PFSK-1 (cell line): Measurements from ENCODE around the gene OGFOD3.

Experiments used
- FOXP2 ChIP-seq: optimal IDR thresholded peaks from 2 replicates; pipeline ENCODE3; 2011; ENCODE audit warnings: borderline replicate concordance, control low read depth, inconsistent platforms; ENCODE audit not compliant: insufficient read depth; ENCODE audit errors: extremely low read length, extremely low read depth
- POLR2AphosphoS5 ChIP-seq: IDR thresholded peaks from 2 replicates; pipeline ENCODE4 v1.6.1; 2012; ENCODE audit warnings: low read depth, mild to moderate bottlenecking, control low read depth, low read length, moderate library complexity
- SIN3A ChIP-seq: IDR thresholded peaks from 2 replicates; pipeline ENCODE4 v1.6.1; 2012; ENCODE audit warnings: mild to moderate bottlenecking, low read length, moderate library complexity, borderline replicate concordance; ENCODE audit not compliant: insufficient read depth
- TAF1 ChIP-seq: IDR thresholded peaks from 2 replicates; pipeline ENCODE4 v1.6.1; 2012; ENCODE audit warnings: low read length, control low read depth, borderline replicate concordance; ENCODE audit not compliant: insufficient read depth
- TF ChIP-seq, protein P1 (sequence below), 2 experiments: IDR thresholded peaks; 2 replicates each; pipeline versions ENCODE4 v1.6.1 to v1.8.0; 2011 to 2012; ENCODE audit warnings: low read depth in 2 of 2, low read length in 2 of 2, control low read depth in 1 of 2, inconsistent platforms in 1 of 2, mild to moderate bottlenecking in 1 of 2, moderate library complexity in 1 of 2; ENCODE audit not compliant: insufficient read depth in 1 of 2

The OGFOD3 gene

GRCh38 chr17:82386881-82387704 is 31.3 kb downstream of the OGFOD3 start:
- TF ChIP-seq SIN3A (no peak), TAF1 (no peak), POLR2AphosphoS5 (no peak), FOXP2 (no peak)
- TF ChIP-seq, protein P1, sequence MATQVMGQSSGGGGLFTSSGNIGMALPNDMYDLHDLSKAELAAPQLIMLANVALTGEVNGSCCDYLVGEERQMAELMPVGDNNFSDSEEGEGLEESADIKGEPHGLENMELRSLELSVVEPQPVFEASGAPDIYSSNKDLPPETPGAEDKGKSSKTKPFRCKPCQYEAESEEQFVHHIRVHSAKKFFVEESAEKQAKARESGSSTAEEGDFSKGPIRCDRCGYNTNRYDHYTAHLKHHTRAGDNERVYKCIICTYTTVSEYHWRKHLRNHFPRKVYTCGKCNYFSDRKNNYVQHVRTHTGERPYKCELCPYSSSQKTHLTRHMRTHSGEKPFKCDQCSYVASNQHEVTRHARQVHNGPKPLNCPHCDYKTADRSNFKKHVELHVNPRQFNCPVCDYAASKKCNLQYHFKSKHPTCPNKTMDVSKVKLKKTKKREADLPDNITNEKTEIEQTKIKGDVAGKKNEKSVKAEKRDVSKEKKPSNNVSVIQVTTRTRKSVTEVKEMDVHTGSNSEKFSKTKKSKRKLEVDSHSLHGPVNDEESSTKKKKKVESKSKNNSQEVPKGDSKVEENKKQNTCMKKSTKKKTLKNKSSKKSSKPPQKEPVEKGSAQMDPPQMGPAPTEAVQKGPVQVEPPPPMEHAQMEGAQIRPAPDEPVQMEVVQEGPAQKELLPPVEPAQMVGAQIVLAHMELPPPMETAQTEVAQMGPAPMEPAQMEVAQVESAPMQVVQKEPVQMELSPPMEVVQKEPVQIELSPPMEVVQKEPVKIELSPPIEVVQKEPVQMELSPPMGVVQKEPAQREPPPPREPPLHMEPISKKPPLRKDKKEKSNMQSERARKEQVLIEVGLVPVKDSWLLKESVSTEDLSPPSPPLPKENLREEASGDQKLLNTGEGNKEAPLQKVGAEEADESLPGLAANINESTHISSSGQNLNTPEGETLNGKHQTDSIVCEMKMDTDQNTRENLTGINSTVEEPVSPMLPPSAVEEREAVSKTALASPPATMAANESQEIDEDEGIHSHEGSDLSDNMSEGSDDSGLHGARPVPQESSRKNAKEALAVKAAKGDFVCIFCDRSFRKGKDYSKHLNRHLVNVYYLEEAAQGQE (IDR thresholded peaks at IDR 0.05; ENCODE audit: insufficient read depth in 1 of 2, low read depth in 2 of 2, low read length in 2 of 2): no peak

- TF ChIP-seq POLR2AphosphoS5 (no peak), TAF1 (no peak)
Observed at GRCh38 chr17:82386255-82386831, 32.0 kb downstream of the OGFOD3 start.

- TF ChIP-seq FOXP2 (no peak), TAF1 (no peak), SIN3A (no peak), POLR2AphosphoS5 (no peak)
- TF ChIP-seq, protein P1 (IDR thresholded peaks at IDR 0.05; ENCODE audit: insufficient read depth in 1 of 2, low read depth in 2 of 2, low read length in 2 of 2): no peak
Observed at GRCh38 chr17:82385559-82386254, 32.7 kb downstream of the OGFOD3 start.

DNA sequence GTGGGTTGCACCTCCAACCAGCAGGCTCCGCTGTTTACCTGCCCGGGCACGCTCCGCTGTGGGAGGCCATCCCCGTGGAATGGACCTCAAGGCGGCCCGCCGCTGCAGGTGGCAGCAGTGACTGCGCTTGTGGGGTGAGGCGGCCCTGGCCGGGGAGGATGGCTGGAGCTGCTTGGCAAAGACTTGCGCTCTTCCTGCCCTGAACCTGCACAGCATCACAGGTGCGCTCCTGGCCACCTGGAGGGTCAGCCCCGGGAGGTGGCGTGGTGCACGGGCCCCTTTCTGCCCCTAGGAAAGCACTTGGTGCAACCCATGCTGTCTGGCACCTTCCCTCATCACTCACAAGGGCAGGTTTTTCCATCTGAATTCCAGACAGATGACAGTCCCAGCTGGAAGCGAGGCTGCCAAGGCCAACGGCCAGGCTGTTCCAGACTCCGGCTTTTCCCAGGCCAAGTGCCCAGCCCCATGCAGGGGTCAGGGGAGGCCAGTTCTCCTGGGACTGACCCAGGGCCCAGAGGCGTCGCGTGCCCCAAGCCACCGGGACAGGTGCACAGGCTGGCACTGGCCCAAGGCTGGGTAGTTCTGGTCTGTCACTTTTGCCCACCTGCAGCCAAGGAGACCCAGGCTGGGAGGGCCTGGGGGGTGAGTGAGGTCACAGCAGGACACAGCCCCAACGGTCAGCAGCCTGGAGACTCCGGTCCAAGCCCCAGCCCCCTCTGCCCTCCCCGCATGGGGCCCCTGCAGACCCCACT is 33.5 kb downstream of the OGFOD3 start:
- TF ChIP-seq, protein P1 (IDR thresholded peaks at IDR 0.05; ENCODE audit: insufficient read depth in 1 of 2, low read depth in 2 of 2, low read length in 2 of 2): no peak
- TF ChIP-seq TAF1 (no peak), SIN3A (no peak), FOXP2 (no peak), POLR2AphosphoS5 (no peak)

DNA sequence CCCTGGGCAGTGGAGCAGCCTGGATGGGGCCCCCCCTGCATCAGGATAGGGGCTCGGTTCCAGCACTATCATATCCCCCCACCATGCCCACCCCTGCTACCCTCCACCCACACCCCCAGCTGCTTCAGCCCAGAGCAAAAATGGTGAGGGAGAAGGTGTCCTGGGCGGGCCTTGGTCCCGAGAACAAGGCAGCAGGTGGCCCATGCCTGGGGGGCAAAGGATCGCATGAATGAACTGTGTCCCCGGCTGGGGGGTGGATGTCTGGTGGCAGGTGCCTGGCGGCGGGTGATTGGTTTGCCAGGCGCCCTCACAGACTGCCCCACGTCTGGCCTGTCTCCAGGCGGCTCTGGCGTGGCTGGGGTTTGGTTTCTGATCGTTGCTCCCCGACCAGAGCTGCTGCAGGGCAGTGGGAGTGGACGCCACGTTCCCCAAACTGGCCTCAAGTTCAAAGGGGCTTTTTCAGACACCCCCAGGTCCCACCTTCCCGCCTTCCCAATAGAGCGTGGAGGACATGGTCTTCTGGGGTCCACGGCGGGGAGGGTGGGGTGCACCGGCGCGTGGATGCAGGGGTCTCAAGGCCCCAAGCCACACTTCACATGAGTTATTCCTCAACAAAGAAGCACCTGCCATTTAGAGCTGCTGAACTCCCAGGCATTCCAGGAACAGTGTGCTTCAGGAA is 34.2 kb downstream of the OGFOD3 start:
- TF ChIP-seq POLR2AphosphoS5 (no peak), SIN3A (no peak), FOXP2 (no peak), TAF1 (no peak)
- TF ChIP-seq, protein P1 (IDR thresholded peaks at IDR 0.05; ENCODE audit: insufficient read depth in 1 of 2, low read depth in 2 of 2, low read length in 2 of 2): no peak
